ENCODE data around the gene PLAAT2. TPM values are rescaled to one million over a fixed set of nuclear protein-coding genes. Genes with fewer than 3 reads are reported as not detected.
A peak's percentile ranks its signal among the peaks of the same experiment; 100 is the strongest.

PLAAT2 gene
- total and polyA plus RNA-seq, 9 of the 15 experiments (the other 6 are each of a cell fraction or from before 2014, with no cell fraction given): not detected

GRCh38 chr11:63553759-63554158, 9.4 kb downstream of the PLAAT2 start:
- Histone ChIP-seq H3K79me2 (ENCODE audit: control insufficient read depth, insufficient read depth, low read length) (no peaks in the 10 kb centered on the region), H3K9me1 (ENCODE audit: control insufficient read depth, insufficient read depth, low read length) (no peaks in the 10 kb centered on the region), H3K9ac (ENCODE audit: insufficient read depth in 1 of 2, low read depth in 2 of 2, low read length in 2 of 2) (peak overlapping the region in 1 of 2 experiments; percentile 63; a peak in 1 of 4 replicates), H4K20me1 (replicated peaks; ENCODE audit: control insufficient read depth, insufficient read depth, low read length) (no peaks in the 10 kb centered on the region), H3K9me3 (replicated peaks; ENCODE audit: control insufficient read depth, insufficient read depth, low read depth, low read length) (no peaks in the 10 kb centered on the region), H3K27me3 (ENCODE audit: control insufficient read depth in 2 of 2, insufficient read depth in 2 of 2, low read length in 2 of 2) (no peaks in the 10 kb centered on the region), H3K27ac (ENCODE audit: extremely low read depth, low read depth, low read length) (no peak overlapping the region), H3K36me3 (ENCODE audit: control insufficient read depth, insufficient read depth, low read length) (no peaks in the 10 kb centered on the region), H3K4me2 (ENCODE audit: insufficient read depth, low read length) (no peak overlapping the region), H2AFZ (ENCODE audit: low read depth, low read length) (0 out of 2 replicates have a peak overlapping the region, but pooled peaks have one; percentile 48), H3K4me3 (no peak overlapping the region), H3K4me1 (replicated peaks in 1 of 2; ENCODE audit: control insufficient read depth in 2 of 2, insufficient read depth in 2 of 2, low read length in 2 of 2) (peaks cover 0 to 17% of the 10 kb centered on the region in 2 experiments; a peak in 4 of 5 replicates)
- in situ Hi-C loops (cut with MboI) (no loop called here), intact Hi-C loops (cut with micrococcal nuclease) (no loop called here)
- BruUV-seq (replicated peaks): no TSS peak
- DNase-seq (ENCODE audit: extremely low read depth in 1 of 4, low spot score in 3 of 4) (no peak), ATAC-seq (no peak), FAIRE-seq (no peak)
- CTCF ChIA-PET (ENCODE audit: low intra/inter-chr PET ratio): no interaction called here
- TF ChIP-seq ZNF395 (CRISPR knock-in tag; IDR thresholded peaks at IDR 0.05) (no peak), CC2D1A (IDR thresholded peaks at IDR 0.05) (no peak)
- WGBS (ENCODE audit: insufficient coverage, low coverage, missing lambda C conversion rate): 66% methylated on average over 7 of the region's 8 CpGs
- POLR2A ChIA-PET: interaction anchor here (0.6 to 1.3 kb wide), 3 partner anchors 9 to 1406 kb away, joined by 3 to 4 read pairs (median 3); no protein-coding TSS in a partner anchor

GRCh38 chr11:63552921-63553320, 10.3 kb downstream of the PLAAT2 start:
- no TSS peak for BruUV-seq (replicated peaks)
- Histone ChIP-seq H2AFZ (ENCODE audit: low read depth, low read length) (no peak overlapping the region; the same call in 1 of the 2 replicates), H3K9me3 (replicated peaks; ENCODE audit: control insufficient read depth, insufficient read depth, low read depth, low read length) (no peaks in the 10 kb centered on the region), H3K4me2 (ENCODE audit: insufficient read depth, low read length) (no peak overlapping the region), H3K27me3 (ENCODE audit: control insufficient read depth in 2 of 2, insufficient read depth in 2 of 2, low read length in 2 of 2) (no peaks in the 10 kb centered on the region), H3K9ac (ENCODE audit: insufficient read depth in 1 of 2, low read depth in 2 of 2, low read length in 2 of 2) (no peak overlapping the region), H4K20me1 (replicated peaks; ENCODE audit: control insufficient read depth, insufficient read depth, low read length) (no peaks in the 10 kb centered on the region), H3K79me2 (ENCODE audit: control insufficient read depth, insufficient read depth, low read length) (no peaks in the 10 kb centered on the region), H3K4me3 (no peak overlapping the region), H3K36me3 (ENCODE audit: control insufficient read depth, insufficient read depth, low read length) (no peaks in the 10 kb centered on the region), H3K27ac (ENCODE audit: extremely low read depth, low read depth, low read length) (no peak overlapping the region), H3K9me1 (ENCODE audit: control insufficient read depth, insufficient read depth, low read length) (no peaks in the 10 kb centered on the region), H3K4me1 (replicated peaks in 1 of 2; ENCODE audit: control insufficient read depth in 2 of 2, insufficient read depth in 2 of 2, low read length in 2 of 2) (peaks cover 0 to 17% of the 10 kb centered on the region in 2 experiments; a peak in 4 of 5 replicates)
- ChIA-PET POLR2A (interaction anchor here (1.3 kb wide), 1 partner anchor 9 kb away, joined by 4 read pairs; no protein-coding TSS in a partner anchor), CTCF (ENCODE audit: low intra/inter-chr PET ratio) (no interaction called here)
- 41% methylated on average over 6 of the region's 7 CpGs for WGBS (ENCODE audit: insufficient coverage, low coverage, missing lambda C conversion rate)
- DNase-seq (ENCODE audit: extremely low read depth in 1 of 4, low spot score in 3 of 4): no peak
- no peak for ATAC-seq
- in situ Hi-C loops (cut with MboI) (no loop called here), intact Hi-C loops (cut with micrococcal nuclease) (no loop called here)
- FAIRE-seq: no peak
- TF ChIP-seq MAFF (IDR thresholded peaks at IDR 0.05; ENCODE audit: low read length) (no peak), PYGO2 (tag; IDR thresholded peaks at IDR 0.05) (no peak), PTRF (tag; IDR thresholded peaks at IDR 0.05) (no peak), TRIM24 (IDR thresholded peaks at IDR 0.05) (no peak), FOXJ2 (tag; IDR thresholded peaks at IDR 0.05) (no peak), EP400 (IDR thresholded peaks at IDR 0.05) (no peak), RREB1 (CRISPR knock-in tag; IDR thresholded peaks at IDR 0.05) (no peak), SOX6 (IDR thresholded peaks at IDR 0.05) (no peak)

Data from K562 (cell line).